Panc1 (cell line): ENCODE measurements around the gene ZNF135. TPM values are rescaled to one million over a fixed set of nuclear protein-coding genes. Genes with fewer than 3 reads are reported as not detected.

Experiments used
- ATAC-seq: fragments of 200-7000 bp; cut with Tn5 transposase; 2 replicates; pipeline ENCODE4 v1.9.1; 2020; ENCODE audit warnings: mild to moderate bottlenecking, moderate library complexity
- BruUV-seq: library from RNA; stranded (reverse); fragments of 400-500 nt; replicated peaks from 2 replicates; lab custom pipeline; 2021; lab: Mats Ljungman, UMichigan
- CTCF ChIA-PET: fragments of 300-600 bp; sonication (Branson Sonifier 250); formaldehyde crosslinking; loops from one replicate; lab custom pipeline; 2022; ENCODE audit warnings: antibody characterized with exemption; lab: Charles Lee
- POLR2A ChIA-PET: fragments of 300-600 bp; sonication (Branson Sonifier 250); formaldehyde crosslinking; loops from one replicate; lab custom pipeline; 2022; ENCODE audit warnings: antibody characterized with exemption; lab: Charles Lee
- DNase-seq: peaks from one replicate; pipeline ENCODE4 v3.0.0-alpha.2; 2010; ENCODE audit warnings: low read depth, low spot score
- H3K27ac ChIP-seq: 2 replicates; pipeline ENCODE4 v1.5.1; 2011; ENCODE audit warnings: mild to moderate bottlenecking, low read length, inconsistent platforms
- H3K27me3 ChIP-seq: fragments of 200-500 bp; sonication (Bioruptor generic); 2 replicates; pipeline ENCODE4 v1.6.0; 2014; ENCODE audit warnings: low read length, inconsistent platforms; ENCODE audit not compliant: control insufficient read depth, insufficient read depth
- H3K36me3 ChIP-seq: fragments of 200-500 bp; sonication (Bioruptor generic); 2 replicates; pipeline ENCODE4 v1.5.1; 2014; ENCODE audit warnings: inconsistent platforms, mild to moderate bottlenecking, low read length, moderate library complexity; ENCODE audit not compliant: control insufficient read depth, insufficient read depth
- H3K4me1 ChIP-seq: 2 replicates; pipeline ENCODE4 v1.5.1; 2011; ENCODE audit warnings: inconsistent platforms, mild to moderate bottlenecking, low read length, moderate library complexity; ENCODE audit not compliant: control insufficient read depth, insufficient read depth
- H3K4me3 ChIP-seq, 2 experiments: 2 replicates each; pipeline ENCODE4 v1.5.1; 2011 to 2012; ENCODE audit warnings: low read depth in 2 of 2, low read length in 2 of 2, mild to moderate bottlenecking in 2 of 2, inconsistent platforms in 1 of 2, moderate library complexity in 1 of 2
- H3K9me3 ChIP-seq: fragments of 200-500 bp; sonication (Bioruptor generic); 2 replicates; pipeline ENCODE4 v1.5.1; 2014; ENCODE audit warnings: low read depth, mild to moderate bottlenecking, inconsistent platforms, low read length, moderate library complexity; ENCODE audit not compliant: control insufficient read depth, insufficient read depth
- CTCF ChIP-seq: fragments of 450-650 bp; IDR thresholded peaks from 2 replicates; pipeline ENCODE4 v1.5.1; 2017; ENCODE audit warnings: mild to moderate bottlenecking
- POLR2AphosphoS5 ChIP-seq: IDR thresholded peaks from 2 replicates; pipeline ENCODE4 v1.6.1; 2012; ENCODE audit warnings: mild to moderate bottlenecking, low read depth, low read length, moderate library complexity
- SIN3A ChIP-seq: IDR thresholded peaks from 2 replicates; pipeline ENCODE4 v1.6.1; 2012; ENCODE audit warnings: low read depth, mild to moderate bottlenecking, low read length, moderate library complexity, borderline replicate concordance; ENCODE audit not compliant: insufficient read depth
- TCF7L2 ChIP-seq: IDR thresholded peaks from 2 replicates; pipeline ENCODE4 v1.6.1; 2011; ENCODE audit warnings: mild to moderate bottlenecking, low read depth, low read length, inconsistent platforms
- in situ Hi-C: cut with HindIII; loops from 2 replicates; pipeline ENCODE4 v1.10.0; 2016; ENCODE audit warnings: low sequenced_read_pairs, low pct_unique_long_range_greater_than_20kb
- intact Hi-C: fragments of 100-400 bp; cut with micrococcal nuclease; formaldehyde crosslinking; loops from one replicate; pipeline ENCODE4 v1.10.0; 2022; ENCODE audit not compliant: unreplicated experiment
- total RNA-seq: library from RNA; stranded (reverse); gene quantifications from one replicate; pipeline ENCODE4 v1.2.1, GENCODE V29; 2021; ENCODE audit not compliant: unreplicated experiment
- TF ChIP-seq, protein P1 (sequence below), 2 experiments: IDR thresholded peaks; 2 replicates each; pipeline ENCODE4 v1.6.1; 2011 to 2012; ENCODE audit warnings: low read depth in 2 of 2, control low read depth in 1 of 2, low read length in 1 of 2, mild to moderate bottlenecking in 1 of 2, moderate library complexity in 1 of 2; ENCODE audit not compliant: insufficient read depth in 1 of 2

Gene ZNF135
- total RNA-seq, 1 experiment from 2014 or later, result not detected

- H3K4me1 ChIP-seq, result no peaks in the 10 kb centered on the region
- DNase-seq, result no peak
- TF ChIP-seq POLR2AphosphoS5 (no peak), SIN3A (no peak)
- TF ChIP-seq, protein P1, sequence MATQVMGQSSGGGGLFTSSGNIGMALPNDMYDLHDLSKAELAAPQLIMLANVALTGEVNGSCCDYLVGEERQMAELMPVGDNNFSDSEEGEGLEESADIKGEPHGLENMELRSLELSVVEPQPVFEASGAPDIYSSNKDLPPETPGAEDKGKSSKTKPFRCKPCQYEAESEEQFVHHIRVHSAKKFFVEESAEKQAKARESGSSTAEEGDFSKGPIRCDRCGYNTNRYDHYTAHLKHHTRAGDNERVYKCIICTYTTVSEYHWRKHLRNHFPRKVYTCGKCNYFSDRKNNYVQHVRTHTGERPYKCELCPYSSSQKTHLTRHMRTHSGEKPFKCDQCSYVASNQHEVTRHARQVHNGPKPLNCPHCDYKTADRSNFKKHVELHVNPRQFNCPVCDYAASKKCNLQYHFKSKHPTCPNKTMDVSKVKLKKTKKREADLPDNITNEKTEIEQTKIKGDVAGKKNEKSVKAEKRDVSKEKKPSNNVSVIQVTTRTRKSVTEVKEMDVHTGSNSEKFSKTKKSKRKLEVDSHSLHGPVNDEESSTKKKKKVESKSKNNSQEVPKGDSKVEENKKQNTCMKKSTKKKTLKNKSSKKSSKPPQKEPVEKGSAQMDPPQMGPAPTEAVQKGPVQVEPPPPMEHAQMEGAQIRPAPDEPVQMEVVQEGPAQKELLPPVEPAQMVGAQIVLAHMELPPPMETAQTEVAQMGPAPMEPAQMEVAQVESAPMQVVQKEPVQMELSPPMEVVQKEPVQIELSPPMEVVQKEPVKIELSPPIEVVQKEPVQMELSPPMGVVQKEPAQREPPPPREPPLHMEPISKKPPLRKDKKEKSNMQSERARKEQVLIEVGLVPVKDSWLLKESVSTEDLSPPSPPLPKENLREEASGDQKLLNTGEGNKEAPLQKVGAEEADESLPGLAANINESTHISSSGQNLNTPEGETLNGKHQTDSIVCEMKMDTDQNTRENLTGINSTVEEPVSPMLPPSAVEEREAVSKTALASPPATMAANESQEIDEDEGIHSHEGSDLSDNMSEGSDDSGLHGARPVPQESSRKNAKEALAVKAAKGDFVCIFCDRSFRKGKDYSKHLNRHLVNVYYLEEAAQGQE (IDR thresholded peaks at IDR 0.05; ENCODE audit: insufficient read depth in 1 of 2, low read depth in 2 of 2, low read length in 1 of 2), result no peak
- no peak overlapping the region for H3K4me3 ChIP-seq
- CTCF ChIA-PET, result interaction anchor here (0.5 kb wide), 2 partner anchors 31 to 273 kb away, joined by 3 to 4 read pairs; no protein-coding TSS in a partner anchor
- no peaks in the 10 kb centered on the region for H3K27me3 ChIP-seq
- H3K9me3 ChIP-seq, result peaks cover 6% of the 10 kb centered on the region; the same call in 1 of the 2 replicates
- H3K36me3 ChIP-seq, result no peaks in the 10 kb centered on the region
- BruUV-seq, result no TSS peak
- H3K27ac ChIP-seq, result no peak overlapping the region
- intact Hi-C loops, result no loop called here
- POLR2A ChIA-PET, result no interaction called here
- ATAC-seq, result no peak
- in situ Hi-C loops, result no loop called here
These were observed 16.4 kb upstream of the ZNF135 start for GRCh38 chr19:58042495-58043340.

DNA sequence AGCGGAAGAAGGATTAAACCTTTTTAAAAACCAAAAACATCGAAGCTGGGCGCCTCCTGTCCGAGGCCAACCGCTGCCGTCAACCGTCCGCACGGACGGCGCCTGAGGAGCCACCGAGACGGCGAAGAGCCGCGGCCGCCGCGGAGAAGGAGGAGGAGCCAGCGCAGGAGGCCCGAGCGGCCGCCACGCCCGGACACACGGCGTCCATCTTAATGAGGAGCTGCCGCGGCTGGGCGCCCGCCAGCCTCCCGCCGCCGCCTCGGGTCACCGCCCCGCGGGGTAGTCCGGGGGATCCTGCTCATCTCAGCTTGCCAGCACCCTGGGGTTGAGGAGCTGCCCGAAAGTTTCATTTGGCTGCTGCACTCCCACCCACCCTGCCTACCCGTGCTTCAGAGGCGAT is 14.7 kb upstream of the ZNF135 start:
- no TSS peak for BruUV-seq

More for the DNA sequence above, 14.7 kb upstream of the ZNF135 start:
- Histone ChIP-seq H3K27ac (no peak overlapping the region), H3K4me3 (no peak overlapping the region), H3K36me3 (no peaks in the 10 kb centered on the region), H3K4me1 (no peaks in the 10 kb centered on the region), H3K27me3 (no peaks in the 10 kb centered on the region), H3K9me3 (peaks cover 6% of the 10 kb centered on the region; the same call in 1 of the 2 replicates)
- no peak for TF ChIP-seq TCF7L2
- TF ChIP-seq POLR2AphosphoS5, result no peak
- TF ChIP-seq, protein P1 (IDR thresholded peaks at IDR 0.05; ENCODE audit: insufficient read depth in 1 of 2, low read depth in 2 of 2, low read length in 1 of 2), result no peak
- no peak for TF ChIP-seq SIN3A
- TF ChIP-seq CTCF, result no peak
- in situ Hi-C loops (no loop called here), intact Hi-C loops (no loop called here)
- POLR2A ChIA-PET, result no interaction called here
- CTCF ChIA-PET, result no interaction called here
- ATAC-seq, result no peak
- DNase-seq, result no peak
